SK-N-SH (cell line): ENCODE results near the gene MSL3B.

Experiments
- EZH2phosphoT487 ChIP-seq: fragments of 200-600 bp; sonication (generic); IDR thresholded peaks from 2 replicates; pipeline ENCODE4 v1.6.1; 2017; ENCODE audit warnings: low read depth, mixed run types, mild to moderate bottlenecking, antibody characterized with exemption, moderate library complexity, borderline replicate concordance
- POLR2AphosphoS5 ChIP-seq: IDR thresholded peaks from 2 replicates; pipeline ENCODE4 v1.6.1; 2012; ENCODE audit warnings: low read depth, low read length
- TF ChIP-seq, protein P1 (sequence below): fragments of 200-600 bp; sonication (generic); IDR thresholded peaks from 2 replicates; pipeline ENCODE4 v1.6.1; 2017; ENCODE audit warnings: antibody characterized with exemption, mild to moderate bottlenecking, moderate library complexity
- TF ChIP-seq, protein P2 (sequence below): fragments of 150-350 bp; IDR thresholded peaks from 2 replicates; pipeline ENCODE4 v1.6.1; 2017; ENCODE audit warnings: antibody characterized with exemption, low read length, low read depth, borderline replicate concordance

DNA sequence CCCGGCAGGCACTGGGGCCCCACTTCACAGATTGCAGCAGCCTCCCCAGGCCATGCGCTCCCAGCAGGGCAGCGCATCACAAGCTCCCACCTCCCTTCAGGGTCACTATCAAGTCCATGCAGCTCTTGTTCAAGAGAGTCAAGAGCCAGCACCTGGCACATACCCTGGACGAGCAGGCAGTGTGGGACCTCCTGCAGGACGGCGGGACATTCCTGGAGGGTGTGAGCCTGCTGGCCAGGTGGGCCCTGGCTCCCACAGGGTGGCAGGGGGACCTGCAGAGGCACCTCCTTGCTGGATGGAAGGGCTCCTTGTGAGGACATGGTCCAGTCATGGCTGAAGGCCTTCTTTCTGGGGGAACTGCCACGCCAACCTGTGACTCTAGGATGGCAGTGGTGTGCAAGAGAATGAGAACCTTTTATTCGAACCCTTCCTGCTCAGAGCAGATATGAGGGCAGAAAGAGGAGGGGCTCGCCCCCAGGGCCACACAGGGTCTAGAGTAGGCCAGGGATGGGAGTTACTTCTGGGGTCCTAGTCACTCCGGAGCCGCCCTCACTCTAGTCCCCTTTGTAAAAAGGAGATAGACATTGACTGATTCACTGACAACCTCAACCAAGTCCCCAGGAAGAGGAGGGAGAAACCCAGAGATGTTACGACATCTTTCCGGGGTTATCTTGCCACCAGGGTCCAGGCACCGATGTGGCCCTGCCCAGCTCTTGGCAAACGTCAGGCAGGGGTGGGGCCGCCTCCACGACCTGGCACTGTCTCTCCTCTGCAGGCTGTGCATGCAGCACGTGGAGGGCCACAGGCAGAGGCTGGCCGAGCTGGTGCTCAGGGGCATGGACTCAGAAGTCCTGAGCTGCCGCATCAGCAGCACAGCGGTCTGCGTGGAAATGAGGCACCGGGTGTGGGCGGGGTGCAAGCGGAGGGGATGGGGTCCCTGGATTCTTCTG lies 45.1 kb downstream of the MSL3B start:
- TF ChIP-seq, protein P1, sequence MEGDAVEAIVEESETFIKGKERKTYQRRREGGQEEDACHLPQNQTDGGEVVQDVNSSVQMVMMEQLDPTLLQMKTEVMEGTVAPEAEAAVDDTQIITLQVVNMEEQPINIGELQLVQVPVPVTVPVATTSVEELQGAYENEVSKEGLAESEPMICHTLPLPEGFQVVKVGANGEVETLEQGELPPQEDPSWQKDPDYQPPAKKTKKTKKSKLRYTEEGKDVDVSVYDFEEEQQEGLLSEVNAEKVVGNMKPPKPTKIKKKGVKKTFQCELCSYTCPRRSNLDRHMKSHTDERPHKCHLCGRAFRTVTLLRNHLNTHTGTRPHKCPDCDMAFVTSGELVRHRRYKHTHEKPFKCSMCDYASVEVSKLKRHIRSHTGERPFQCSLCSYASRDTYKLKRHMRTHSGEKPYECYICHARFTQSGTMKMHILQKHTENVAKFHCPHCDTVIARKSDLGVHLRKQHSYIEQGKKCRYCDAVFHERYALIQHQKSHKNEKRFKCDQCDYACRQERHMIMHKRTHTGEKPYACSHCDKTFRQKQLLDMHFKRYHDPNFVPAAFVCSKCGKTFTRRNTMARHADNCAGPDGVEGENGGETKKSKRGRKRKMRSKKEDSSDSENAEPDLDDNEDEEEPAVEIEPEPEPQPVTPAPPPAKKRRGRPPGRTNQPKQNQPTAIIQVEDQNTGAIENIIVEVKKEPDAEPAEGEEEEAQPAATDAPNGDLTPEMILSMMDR = no peak
- TF ChIP-seq, protein P2, sequence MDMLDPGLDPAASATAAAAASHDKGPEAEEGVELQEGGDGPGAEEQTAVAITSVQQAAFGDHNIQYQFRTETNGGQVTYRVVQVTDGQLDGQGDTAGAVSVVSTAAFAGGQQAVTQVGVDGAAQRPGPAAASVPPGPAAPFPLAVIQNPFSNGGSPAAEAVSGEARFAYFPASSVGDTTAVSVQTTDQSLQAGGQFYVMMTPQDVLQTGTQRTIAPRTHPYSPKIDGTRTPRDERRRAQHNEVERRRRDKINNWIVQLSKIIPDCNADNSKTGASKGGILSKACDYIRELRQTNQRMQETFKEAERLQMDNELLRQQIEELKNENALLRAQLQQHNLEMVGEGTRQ = no peak
- no peak for TF ChIP-seq POLR2AphosphoS5
- TF ChIP-seq EZH2phosphoT487 = no peak
